ENCODE data around the gene ALG5.

The ALG5 gene

DNA sequence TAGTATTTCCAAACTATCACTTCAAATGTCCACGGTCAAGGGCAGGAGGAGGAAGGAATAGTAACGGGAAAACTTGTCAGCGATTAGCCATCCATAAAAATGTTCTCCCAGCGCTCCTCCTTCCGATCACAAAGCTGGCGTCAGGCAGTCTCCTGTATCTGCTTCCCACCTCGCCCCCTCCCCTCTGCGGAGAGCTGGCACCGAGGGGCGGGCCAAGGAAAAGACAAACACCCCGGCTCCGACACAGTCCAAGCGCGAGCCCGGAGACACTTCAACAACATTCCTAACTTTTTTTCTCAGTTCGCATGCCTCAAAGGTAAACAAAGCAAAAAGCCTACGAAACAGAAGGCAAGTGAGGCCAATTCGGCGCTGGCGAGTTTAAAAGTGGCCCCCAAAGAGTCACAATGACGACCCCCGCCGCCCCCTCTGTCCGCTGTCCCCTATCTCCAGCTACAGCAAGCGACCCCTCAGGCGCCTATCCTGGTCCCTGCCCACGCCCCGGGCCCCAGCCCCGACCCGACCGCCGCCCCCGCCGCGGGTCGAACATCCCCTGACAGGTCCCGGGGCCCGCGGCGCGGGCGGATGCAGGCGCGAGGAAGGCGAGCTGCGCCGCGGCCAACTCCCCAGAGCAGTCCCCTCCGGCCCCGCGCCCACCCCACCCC, 79.8 kb downstream of the ALG5 start:
- in situ Hi-C loops (cut with MboI; ENCODE audit: low pct_unique_long_range_greater_than_20kb, low sequenced_read_pairs) = no loop called here
- peak; percentile 15 for DNase-seq

GRCh38 chr13:36918246-36919131, 80.7 kb downstream of the ALG5 start:
- in situ Hi-C loops (cut with MboI; ENCODE audit: low pct_unique_long_range_greater_than_20kb, low sequenced_read_pairs) = no loop called here
- peak; percentile 18 for DNase-seq

DNA sequence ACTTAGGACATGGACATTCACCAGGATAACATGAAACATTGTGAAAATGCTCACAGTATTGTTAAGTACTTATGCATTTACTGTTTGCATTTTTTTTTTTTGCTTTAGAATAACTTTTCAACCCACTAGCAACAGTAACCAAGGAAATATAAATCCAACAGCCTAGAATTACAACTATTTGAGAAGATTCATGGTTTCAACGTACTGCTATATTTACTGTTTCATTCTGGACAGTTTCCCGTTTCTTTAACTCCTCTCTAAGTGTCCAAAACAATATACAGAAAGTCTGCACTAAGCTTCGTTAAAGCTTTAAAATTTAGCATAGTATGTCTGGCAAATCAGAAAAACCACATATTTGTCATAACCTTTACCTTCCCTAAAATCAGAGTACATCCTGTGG, 81.8 kb downstream of the ALG5 start:
- in situ Hi-C loops (cut with MboI; ENCODE audit: low pct_unique_long_range_greater_than_20kb, low sequenced_read_pairs) = no loop called here
- DNase-seq = no peak

DNA sequence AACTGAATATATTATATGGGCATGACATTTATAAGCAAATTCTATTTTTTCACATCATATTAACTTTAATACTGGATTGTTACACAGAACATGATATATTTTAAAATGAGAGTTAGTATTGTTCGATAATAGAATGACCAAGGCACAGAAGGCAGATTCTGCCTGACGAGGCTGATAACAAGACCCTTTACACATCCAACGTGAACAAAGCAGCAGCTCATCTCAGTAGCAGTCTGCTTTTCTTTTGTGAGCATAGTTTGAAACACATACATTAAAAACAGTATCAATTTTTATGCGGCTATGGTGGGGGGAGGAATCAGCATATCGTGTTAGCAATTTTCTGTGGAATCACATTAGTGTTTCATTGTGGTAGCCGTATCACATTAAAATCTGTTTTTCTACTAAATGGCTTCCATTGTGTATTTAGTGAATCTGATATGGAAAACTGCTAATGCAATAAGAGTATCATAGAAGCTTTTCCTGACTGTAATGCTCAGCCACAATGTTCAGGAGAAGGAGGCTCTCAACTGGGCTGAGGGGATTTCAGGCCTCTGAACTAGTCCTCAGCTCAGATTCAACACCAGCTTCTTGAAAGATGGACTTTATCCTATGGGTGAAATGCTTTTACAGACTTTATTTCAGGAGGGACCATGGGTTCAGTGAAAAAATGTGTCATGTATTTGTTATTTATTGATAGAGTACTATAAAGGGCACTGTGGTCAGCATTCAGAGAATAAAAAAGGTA, 83.1 kb downstream of the ALG5 start:
- no peak for DNase-seq
- in situ Hi-C loops (cut with MboI; ENCODE audit: low pct_unique_long_range_greater_than_20kb, low sequenced_read_pairs) = no loop called here

DNA sequence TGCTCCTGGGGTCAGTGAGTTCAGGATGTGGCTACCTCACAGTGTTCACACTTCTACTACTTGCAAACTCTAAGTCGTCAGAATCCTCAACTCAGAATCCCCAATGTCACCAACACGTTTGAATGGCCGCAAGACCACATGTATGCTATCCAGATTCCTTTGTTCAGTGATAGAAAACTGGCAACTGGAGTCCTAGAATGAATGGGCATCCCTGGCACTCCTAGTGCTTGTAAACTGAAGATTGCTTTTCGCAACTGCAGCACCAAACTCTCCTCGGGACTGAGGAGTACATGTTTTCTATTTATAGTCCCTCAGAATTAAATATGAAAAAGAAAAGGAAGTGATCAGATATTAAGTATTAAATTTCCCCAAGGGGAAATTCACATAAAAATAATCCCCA, 84.0 kb downstream of the ALG5 start:
- no peak for DNase-seq
- in situ Hi-C loops (cut with MboI; ENCODE audit: low pct_unique_long_range_greater_than_20kb, low sequenced_read_pairs) = no loop called here

DNA sequence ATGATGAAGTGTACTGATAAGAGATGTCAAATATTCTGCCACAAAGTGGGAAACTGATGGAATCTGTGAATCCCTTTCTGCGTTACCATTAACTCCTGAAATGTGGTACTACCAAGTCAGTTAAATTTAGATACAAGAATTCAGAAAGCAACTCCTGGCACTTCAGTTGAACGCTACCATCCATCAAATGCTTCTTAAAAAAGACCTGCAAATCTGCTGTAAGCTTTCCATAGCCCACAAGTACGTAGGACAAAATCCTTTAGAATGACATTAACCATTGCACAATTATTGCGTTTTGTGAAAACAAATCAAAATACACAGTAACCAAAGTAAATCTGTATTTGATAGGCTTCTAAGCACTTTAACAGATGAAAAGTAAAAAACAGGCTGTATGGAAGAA, 84.5 kb downstream of the ALG5 start:
- DNase-seq = no peak
- in situ Hi-C loops (cut with MboI; ENCODE audit: low pct_unique_long_range_greater_than_20kb, low sequenced_read_pairs) = no loop called here

DNA sequence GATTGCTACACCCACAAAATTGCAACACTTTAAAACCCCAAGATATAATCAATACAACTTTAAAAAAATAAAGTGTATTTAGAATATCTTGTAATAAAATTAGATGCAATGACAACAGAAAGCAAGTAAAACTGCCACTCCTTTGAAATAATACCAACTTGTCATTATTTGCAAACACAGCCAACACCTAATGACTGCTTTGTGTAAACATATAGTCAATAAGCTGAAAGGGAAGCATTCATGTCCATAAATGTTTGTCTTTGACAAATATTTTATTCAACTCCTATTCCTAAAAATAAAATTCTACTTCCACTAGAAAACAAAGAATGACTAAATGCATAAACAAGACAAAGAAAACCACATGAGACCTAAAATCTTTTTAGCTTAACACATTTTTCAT, 85.7 kb downstream of the ALG5 start:
- DNase-seq = no peak
- in situ Hi-C loops (cut with MboI; ENCODE audit: low pct_unique_long_range_greater_than_20kb, low sequenced_read_pairs) = no loop called here

GRCh38 chr13:36912973-36913372, 86.2 kb downstream of the ALG5 start:
- in situ Hi-C loops (cut with MboI; ENCODE audit: low pct_unique_long_range_greater_than_20kb, low sequenced_read_pairs) = no loop called here
- DNase-seq = no peak

- DNase-seq = no peak
- in situ Hi-C loops (cut with MboI; ENCODE audit: low pct_unique_long_range_greater_than_20kb, low sequenced_read_pairs) = no loop called here
These were observed 86.8 kb downstream of the ALG5 start for GRCh38 chr13:36912369-36912768.

- in situ Hi-C loops (cut with MboI; ENCODE audit: low pct_unique_long_range_greater_than_20kb, low sequenced_read_pairs) = no loop called here
- DNase-seq = no peak
These were observed 88.6 kb downstream of the ALG5 start for GRCh38 chr13:36910545-36910944.

DNA sequence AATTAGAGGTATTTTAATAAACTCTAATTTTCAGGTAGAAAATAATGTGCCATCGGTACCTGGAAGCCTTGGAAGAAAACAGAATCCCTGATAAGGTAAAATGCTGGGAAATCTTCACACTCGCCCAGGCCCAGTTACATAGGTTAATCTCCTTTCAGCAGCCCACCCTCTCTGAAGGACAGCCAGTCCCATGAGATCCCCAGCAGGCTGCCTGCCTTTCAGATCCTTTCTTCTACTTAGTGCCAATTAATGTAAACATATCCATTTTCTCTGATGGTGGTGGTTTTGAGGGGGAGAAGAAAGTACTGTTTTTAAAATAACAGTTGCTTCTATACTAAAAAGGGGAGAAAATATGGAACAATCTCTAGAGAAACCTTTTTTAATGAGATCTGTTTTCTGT, 91.3 kb downstream of the ALG5 start:
- in situ Hi-C loops (cut with MboI; ENCODE audit: low pct_unique_long_range_greater_than_20kb, low sequenced_read_pairs) = no loop called here
- no peak for DNase-seq

- DNase-seq = no peak
- in situ Hi-C loops (cut with MboI; ENCODE audit: low pct_unique_long_range_greater_than_20kb, low sequenced_read_pairs) = no loop called here
These were observed 91.9 kb downstream of the ALG5 start for GRCh38 chr13:36907266-36907665.

DNA sequence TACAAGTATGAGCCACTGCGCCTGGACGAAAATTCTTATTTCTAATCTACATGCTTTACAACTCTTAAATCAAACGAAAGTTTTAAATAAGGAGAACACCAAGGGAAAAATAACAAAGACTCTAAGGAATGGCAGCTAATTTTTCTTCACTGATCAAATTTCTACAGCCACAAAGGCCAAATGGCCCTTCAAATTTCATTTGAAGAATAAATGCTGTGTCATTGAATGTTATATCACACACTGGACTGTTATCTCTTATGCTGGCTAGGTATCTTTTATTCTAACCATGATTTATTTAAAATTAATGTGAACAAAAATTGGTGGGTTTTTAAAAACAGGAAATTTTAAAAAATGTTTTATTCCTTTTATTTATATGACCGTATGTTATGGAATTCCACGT, 93.2 kb downstream of the ALG5 start:
- in situ Hi-C loops (cut with MboI; ENCODE audit: low pct_unique_long_range_greater_than_20kb, low sequenced_read_pairs) = no loop called here
- DNase-seq = no peak

- no peak for DNase-seq
- in situ Hi-C loops (cut with MboI; ENCODE audit: low pct_unique_long_range_greater_than_20kb, low sequenced_read_pairs) = no loop called here
These were observed 95.1 kb downstream of the ALG5 start for GRCh38 chr13:36903925-36904595.
